HepG2 (cell line): ENCODE results near the gene PITPNM2. TPM values are rescaled to one million over a fixed set of nuclear protein-coding genes. Genes with fewer than 3 reads are reported as not detected.

ENCODE experiments used
- AGO1 ChIP-seq: fragments of 200-400 bp; formaldehyde crosslinking; IDR thresholded peaks from 2 replicates; pipeline ENCODE4 v1.6.1; 2017; ENCODE audit warnings: mild to moderate bottlenecking, low read depth, low read length, moderate library complexity; ENCODE audit not compliant: poor library complexity, severe bottlenecking
- DNMT1 ChIP-seq: sonication (generic); formaldehyde crosslinking; IDR thresholded peaks from 2 replicates; pipeline ENCODE4 v1.5.1; 2020; ENCODE audit warnings: mild to moderate bottlenecking, missing genetic modification reagents
- EP300 ChIP-seq, 3 experiments: sonication (generic) in 1 of 3; formaldehyde crosslinking in 1 of 3; IDR thresholded peaks; 2 replicates each; pipeline versions ENCODE4 v1.5.1 to v1.6.1; 2011 to 2020; ENCODE audit warnings: low read depth in 2 of 3, low read length in 2 of 3, borderline replicate concordance in 1 of 3, improper control_type of control experiment in 1 of 3, mild to moderate bottlenecking in 1 of 3, missing genetic modification reagents in 1 of 3, moderate library complexity in 1 of 3
- HIVEP1 ChIP-seq: sonication (generic); formaldehyde crosslinking; IDR thresholded peaks from 2 replicates; pipeline ENCODE4 v1.4.0; 2020; ENCODE audit warnings: mild to moderate bottlenecking, missing genetic modification reagents
- MYC ChIP-seq: sonication (generic); formaldehyde crosslinking; IDR thresholded peaks from 2 replicates; pipeline ENCODE4 v1.9.0; 2021; ENCODE audit warnings: missing genetic modification reagents, borderline replicate concordance
- SMC3 ChIP-seq: IDR thresholded peaks from 2 replicates; pipeline ENCODE4 v1.6.1; 2011; ENCODE audit warnings: low read length, improper control_type of control experiment
- SOX13 ChIP-seq, 3 experiments: fragments of 450-650 bp in 1 of 3; sonication (generic) in 1 of 3; formaldehyde crosslinking in 1 of 3; IDR thresholded peaks in 2 of 3; conservative IDR thresholded peaks in 1 of 3; 2 replicates each; pipeline versions ENCODE4 v1.5.0 to v1.6.1; 2016 to 2020; ENCODE audit warnings: antibody characterized with exemption in 1 of 3, mild to moderate bottlenecking in 1 of 3, missing compliant biosample characterization in 1 of 3, missing genetic modification reagents in 1 of 3, moderate library complexity in 1 of 3
- SP4 ChIP-seq: sonication (generic); formaldehyde crosslinking; IDR thresholded peaks from 2 replicates; pipeline ENCODE4 v1.8.1; 2023; ENCODE audit warnings: mild to moderate bottlenecking, missing genetic modification reagents
- ZNF263 ChIP-seq: sonication (generic); formaldehyde crosslinking; IDR thresholded peaks from 2 replicates; pipeline ENCODE4 v1.4.0; 2020; ENCODE audit warnings: missing genetic modification reagents
- ZNF44 ChIP-seq: sonication (generic); formaldehyde crosslinking; IDR thresholded peaks from 2 replicates; pipeline ENCODE4 v1.5.1; 2020; ENCODE audit warnings: mild to moderate bottlenecking, missing genetic modification reagents
- ZNF670 ChIP-seq: sonication (generic); formaldehyde crosslinking; IDR thresholded peaks from 2 replicates; pipeline ENCODE4 v1.8.0; 2022; ENCODE audit warnings: mild to moderate bottlenecking, missing genetic modification reagents, borderline replicate concordance
- polyA plus RNA-seq, 8 experiments: library from polyadenylated mRNA; depleted of rRNA in 3 of 8; stranded (reverse) in 7 of 8; unstranded in 1 of 8; fragments of >200 nt; fragmentation: Illumina TruSeq in 4 of 8; extraction: Trizol in 4 of 8; gene quantifications; 2 replicates each; pipeline versions ENCODE4 v1.2.1 to v1.2.3, GENCODE V29; 2011 to 2016; ENCODE audit warnings: low read depth in 4 of 8, missing spikeins in 1 of 8, mixed read lengths in 1 of 8; ENCODE audit not compliant: insufficient read depth in 1 of 8
- total RNA-seq, 5 experiments: library from RNA; depleted of rRNA; stranded (reverse); fragments of >200 nt; fragmentation: Illumina TruSeq; extraction: Trizol; gene quantifications; 2 replicates each; pipeline ENCODE4 v1.2.3, GENCODE V29; 2016; ENCODE audit warnings: low read depth in 1 of 5
- TF ChIP-seq, protein P1 (sequence below): sonication (generic); formaldehyde crosslinking; conservative IDR thresholded peaks from 2 replicates; pipeline ENCODE4 v1.4.0; 2020; ENCODE audit warnings: missing genetic modification reagents
- TF ChIP-seq, protein P2 (sequence below): IDR thresholded peaks from 2 replicates; pipeline ENCODE4 v1.6.1; 2016; ENCODE audit warnings: mild to moderate bottlenecking, missing biosample characterization, missing genetic modification reagents
- TF ChIP-seq, protein P3 (sequence below): sonication (generic); formaldehyde crosslinking; IDR thresholded peaks from 2 replicates; pipeline ENCODE4 v1.4.0; 2020; ENCODE audit warnings: missing genetic modification reagents
- TF ChIP-seq, protein P4 (sequence below): sonication (generic); formaldehyde crosslinking; IDR thresholded peaks from 2 replicates; pipeline ENCODE4 v1.4.0; 2020; ENCODE audit warnings: mild to moderate bottlenecking, missing genetic modification reagents
- TF ChIP-seq, protein P5 (sequence below): sonication (generic); formaldehyde crosslinking; conservative IDR thresholded peaks from 2 replicates; pipeline ENCODE4 v1.4.0; 2020; ENCODE audit warnings: missing genetic modification reagents
- TF ChIP-seq, protein P6 (sequence below): sonication (generic); formaldehyde crosslinking; IDR thresholded peaks from 2 replicates; pipeline ENCODE4 v1.8.1; 2023; ENCODE audit warnings: mild to moderate bottlenecking, missing genetic modification reagents
- TF ChIP-seq, protein P7 (sequence below): IDR thresholded peaks from 2 replicates; pipeline ENCODE4 v1.6.1; 2016; ENCODE audit warnings: missing compliant biosample characterization, missing genetic modification reagents, borderline replicate concordance

Gene PITPNM2
- total and polyA plus RNA-seq, 2 of the 13 experiments (the other 11 are each of a cell fraction or from before 2014, with no cell fraction given): 4.2 to 5.3 TPM

DNA sequence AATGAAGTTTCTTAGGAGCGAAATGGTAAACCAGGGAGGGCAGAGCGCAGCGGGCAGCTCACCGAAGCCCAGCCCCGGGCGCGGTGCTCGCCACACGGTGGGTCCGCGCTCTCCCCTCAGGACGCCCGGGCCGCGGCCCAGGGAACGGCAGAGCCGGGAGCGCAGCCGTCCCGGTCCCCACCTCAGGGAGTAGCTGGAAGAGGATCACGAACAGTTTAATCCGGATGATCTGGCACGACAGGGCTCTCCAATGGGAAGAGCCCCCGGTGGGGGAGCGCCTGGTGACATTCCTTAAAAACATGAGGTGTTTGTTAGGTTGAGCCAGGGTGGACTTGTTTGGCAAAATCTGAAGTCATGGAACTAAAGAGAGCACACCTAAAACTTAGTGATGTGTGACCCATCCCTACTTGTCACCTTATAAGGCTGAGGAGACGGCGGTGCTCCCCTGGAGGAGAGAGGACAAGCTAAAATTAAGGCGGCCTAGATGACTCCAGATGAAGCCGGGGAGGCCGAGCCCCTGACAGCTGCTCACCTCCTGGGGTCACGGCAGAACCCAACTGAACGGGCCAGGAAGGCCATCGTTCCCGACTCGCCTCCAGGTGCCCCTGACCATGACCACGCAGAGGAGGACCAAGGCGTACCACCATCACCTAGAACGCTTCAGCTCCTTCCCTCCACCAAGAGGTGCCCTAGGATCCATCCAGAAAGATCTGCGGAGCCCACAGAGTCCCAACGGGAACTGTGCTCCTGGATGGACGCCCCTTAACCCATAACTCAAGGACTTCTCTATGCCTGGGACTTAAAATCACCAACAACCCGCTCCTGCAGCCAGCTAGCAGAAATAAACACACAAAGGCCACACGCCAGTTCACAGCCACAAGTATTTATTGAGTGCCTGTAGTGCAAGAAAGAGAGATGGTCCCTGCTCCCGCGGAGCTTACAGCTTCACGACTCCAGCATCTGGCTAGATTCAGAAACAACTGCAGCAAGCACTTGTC lies 866 bp upstream of the PITPNM2 start (continued):
- TF ChIP-seq SOX13 (IDR thresholded peaks at IDR 0.05) (no peak), SOX13 (CRISPR knock-in tag; conservative IDR thresholded peaks at IDR 0.05 in 1 of 2, IDR thresholded peaks at IDR 0.05 in 1 of 2) (no peak), ZNF263 (peak; percentile 23; the same call in 1 of the 2 replicates), DNMT1 (CRISPR knock-in tag) (no peak), SMC3 (no peak), ZNF670 (no peak), HIVEP1 (CRISPR knock-in tag) (no peak), EP300 (IDR thresholded peaks at IDR 0.05; ENCODE audit: low read depth in 2 of 2, low read length in 2 of 2) (no peak), EP300 (CRISPR knock-in tag; IDR thresholded peaks at IDR 0.05; ENCODE audit: borderline replicate concordance) (no peak), ZNF44 (CRISPR knock-in tag) (no peak), MYC (CRISPR knock-in tag) (no peak), AGO1 (peak; percentile 28), SP4 (CRISPR knock-in tag) (peak; percentile 42; the same call in 1 of the 2 replicates)
- TF ChIP-seq, protein P1, sequence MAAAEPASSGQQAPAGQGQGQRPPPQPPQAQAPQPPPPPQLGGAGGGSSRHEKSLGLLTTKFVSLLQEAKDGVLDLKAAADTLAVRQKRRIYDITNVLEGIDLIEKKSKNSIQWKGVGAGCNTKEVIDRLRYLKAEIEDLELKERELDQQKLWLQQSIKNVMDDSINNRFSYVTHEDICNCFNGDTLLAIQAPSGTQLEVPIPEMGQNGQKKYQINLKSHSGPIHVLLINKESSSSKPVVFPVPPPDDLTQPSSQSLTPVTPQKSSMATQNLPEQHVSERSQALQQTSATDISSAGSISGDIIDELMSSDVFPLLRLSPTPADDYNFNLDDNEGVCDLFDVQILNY (CRISPR knock-in tag): no peak
- TF ChIP-seq, protein P2, sequence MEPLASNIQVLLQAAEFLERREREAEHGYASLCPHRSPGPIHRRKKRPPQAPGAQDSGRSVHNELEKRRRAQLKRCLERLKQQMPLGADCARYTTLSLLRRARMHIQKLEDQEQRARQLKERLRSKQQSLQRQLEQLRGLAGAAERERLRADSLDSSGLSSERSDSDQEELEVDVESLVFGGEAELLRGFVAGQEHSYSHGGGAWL: no peak
- TF ChIP-seq, protein P3, sequence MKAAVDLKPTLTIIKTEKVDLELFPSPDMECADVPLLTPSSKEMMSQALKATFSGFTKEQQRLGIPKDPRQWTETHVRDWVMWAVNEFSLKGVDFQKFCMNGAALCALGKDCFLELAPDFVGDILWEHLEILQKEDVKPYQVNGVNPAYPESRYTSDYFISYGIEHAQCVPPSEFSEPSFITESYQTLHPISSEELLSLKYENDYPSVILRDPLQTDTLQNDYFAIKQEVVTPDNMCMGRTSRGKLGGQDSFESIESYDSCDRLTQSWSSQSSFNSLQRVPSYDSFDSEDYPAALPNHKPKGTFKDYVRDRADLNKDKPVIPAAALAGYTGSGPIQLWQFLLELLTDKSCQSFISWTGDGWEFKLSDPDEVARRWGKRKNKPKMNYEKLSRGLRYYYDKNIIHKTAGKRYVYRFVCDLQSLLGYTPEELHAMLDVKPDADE (CRISPR knock-in tag): no peak
- TF ChIP-seq, protein P4, sequence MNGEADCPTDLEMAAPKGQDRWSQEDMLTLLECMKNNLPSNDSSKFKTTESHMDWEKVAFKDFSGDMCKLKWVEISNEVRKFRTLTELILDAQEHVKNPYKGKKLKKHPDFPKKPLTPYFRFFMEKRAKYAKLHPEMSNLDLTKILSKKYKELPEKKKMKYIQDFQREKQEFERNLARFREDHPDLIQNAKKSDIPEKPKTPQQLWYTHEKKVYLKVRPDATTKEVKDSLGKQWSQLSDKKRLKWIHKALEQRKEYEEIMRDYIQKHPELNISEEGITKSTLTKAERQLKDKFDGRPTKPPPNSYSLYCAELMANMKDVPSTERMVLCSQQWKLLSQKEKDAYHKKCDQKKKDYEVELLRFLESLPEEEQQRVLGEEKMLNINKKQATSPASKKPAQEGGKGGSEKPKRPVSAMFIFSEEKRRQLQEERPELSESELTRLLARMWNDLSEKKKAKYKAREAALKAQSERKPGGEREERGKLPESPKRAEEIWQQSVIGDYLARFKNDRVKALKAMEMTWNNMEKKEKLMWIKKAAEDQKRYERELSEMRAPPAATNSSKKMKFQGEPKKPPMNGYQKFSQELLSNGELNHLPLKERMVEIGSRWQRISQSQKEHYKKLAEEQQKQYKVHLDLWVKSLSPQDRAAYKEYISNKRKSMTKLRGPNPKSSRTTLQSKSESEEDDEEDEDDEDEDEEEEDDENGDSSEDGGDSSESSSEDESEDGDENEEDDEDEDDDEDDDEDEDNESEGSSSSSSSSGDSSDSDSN (CRISPR knock-in tag): peak; percentile 77
- TF ChIP-seq, protein P5, sequence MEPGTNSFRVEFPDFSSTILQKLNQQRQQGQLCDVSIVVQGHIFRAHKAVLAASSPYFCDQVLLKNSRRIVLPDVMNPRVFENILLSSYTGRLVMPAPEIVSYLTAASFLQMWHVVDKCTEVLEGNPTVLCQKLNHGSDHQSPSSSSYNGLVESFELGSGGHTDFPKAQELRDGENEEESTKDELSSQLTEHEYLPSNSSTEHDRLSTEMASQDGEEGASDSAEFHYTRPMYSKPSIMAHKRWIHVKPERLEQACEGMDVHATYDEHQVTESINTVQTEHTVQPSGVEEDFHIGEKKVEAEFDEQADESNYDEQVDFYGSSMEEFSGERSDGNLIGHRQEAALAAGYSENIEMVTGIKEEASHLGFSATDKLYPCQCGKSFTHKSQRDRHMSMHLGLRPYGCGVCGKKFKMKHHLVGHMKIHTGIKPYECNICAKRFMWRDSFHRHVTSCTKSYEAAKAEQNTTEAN (CRISPR knock-in tag): no peak
- TF ChIP-seq, protein P6, sequence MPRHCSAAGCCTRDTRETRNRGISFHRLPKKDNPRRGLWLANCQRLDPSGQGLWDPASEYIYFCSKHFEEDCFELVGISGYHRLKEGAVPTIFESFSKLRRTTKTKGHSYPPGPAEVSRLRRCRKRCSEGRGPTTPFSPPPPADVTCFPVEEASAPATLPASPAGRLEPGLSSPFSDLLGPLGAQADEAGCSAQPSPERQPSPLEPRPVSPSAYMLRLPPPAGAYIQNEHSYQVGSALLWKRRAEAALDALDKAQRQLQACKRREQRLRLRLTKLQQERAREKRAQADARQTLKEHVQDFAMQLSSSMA (CRISPR knock-in tag): no peak
- TF ChIP-seq, protein P7, sequence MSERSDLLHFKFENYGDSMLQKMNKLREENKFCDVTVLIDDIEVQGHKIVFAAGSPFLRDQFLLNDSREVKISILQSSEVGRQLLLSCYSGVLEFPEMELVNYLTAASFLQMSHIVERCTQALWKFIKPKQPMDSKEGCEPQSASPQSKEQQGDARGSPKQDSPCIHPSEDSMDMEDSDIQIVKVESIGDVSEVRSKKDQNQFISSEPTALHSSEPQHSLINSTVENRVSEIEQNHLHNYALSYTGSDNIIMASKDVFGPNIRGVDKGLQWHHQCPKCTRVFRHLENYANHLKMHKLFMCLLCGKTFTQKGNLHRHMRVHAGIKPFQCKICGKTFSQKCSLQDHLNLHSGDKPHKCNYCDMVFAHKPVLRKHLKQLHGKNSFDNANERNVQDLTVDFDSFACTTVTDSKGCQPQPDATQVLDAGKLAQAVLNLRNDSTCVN (CRISPR knock-in tag): no peak
